ENCODE results near the gene JUNB. TPM values are rescaled to one million over a fixed set of nuclear protein-coding genes. Genes with fewer than 3 reads are reported as not detected.

Gene JUNB
- total and polyA plus RNA-seq, 2 of the 4 experiments (the other 2 are of a cell fraction): 20.8 to 109 TPM

- TF ChIP-seq BHLHE40 (IDR thresholded peaks at IDR 0.05; ENCODE audit: low read depth, low read length) (peak; percentile 17), SMC3 (IDR thresholded peaks at IDR 0.05; ENCODE audit: low read depth, low read length) (no peak), CEBPB (IDR thresholded peaks at IDR 0.05; ENCODE audit: low read depth, low read length) (no peak), RAD21 (IDR thresholded peaks at IDR 0.05; ENCODE audit: low read length) (no peak)
Observed at GRCh38 chr19:12793290-12794195, 2.3 kb downstream of the JUNB start (continued).

Measured in IMR-90 (cell line).